HepG2 (cell line): ENCODE results near the gene RAPGEF5. TPM values are rescaled to one million over a fixed set of nuclear protein-coding genes. Genes with fewer than 3 reads are reported as not detected.

Source experiments
- ATAC-seq: fragments of 200-7000 bp; cut with Tn5 transposase; 3 replicates; pipeline ENCODE4 v1.9.1; 2020; ENCODE audit warnings: mild to moderate bottlenecking, moderate library complexity
- BruUV-seq: library from RNA; stranded (reverse); fragments of 400-500 nt; replicated peaks from 2 replicates; lab custom pipeline; 2021; lab: Mats Ljungman, UMichigan
- CTCF ChIA-PET: fragments of 300-600 bp; formaldehyde crosslinking; extraction: SDS; loops from one replicate; lab custom pipeline; 2021; ENCODE audit warnings: low total read pairs, inconsistent platforms, low intra/inter-chr PET ratio; lab: Yijun Ruan, JAX
- POLR2A ChIA-PET: fragments of 350-600 bp; sonication (Branson Sonifier 250); formaldehyde crosslinking; loops from one replicate; lab custom pipeline; 2020; ENCODE audit warnings: antibody characterized with exemption, inconsistent platforms; lab: Yijun Ruan, JAX
- DNase-seq: peaks from one replicate; pipeline ENCODE4 v3.0.0-alpha.2; 2015; ENCODE audit warnings: low spot score
- FAIRE-seq: peaks from 3 replicates; lab custom pipeline; 2011; peaks lifted over from hg19 to GRCh38; lab: Jason Lieb, UNC
- H2AFZ ChIP-seq: one replicate; pipeline ENCODE4 v1.6.1; 2011; ENCODE audit warnings: low read length, inconsistent platforms
- H3K27ac ChIP-seq: fragments of 300-600 bp; 3 replicates; pipeline ENCODE4 v1.8.0; 2011; ENCODE audit warnings: mixed run types, mild to moderate bottlenecking, mixed read lengths, low read length, inconsistent platforms; ENCODE audit not compliant: insufficient read depth; ENCODE audit errors: extremely low read length
- H3K27me3 ChIP-seq, 2 experiments: fragments of 200-600 bp in 1 of 2; 2 replicates in 1 of 2; 3 replicates in 1 of 2; pipeline versions ENCODE4 v1.6.0 to v1.8.0; 2011; ENCODE audit warnings: low read length in 2 of 2, mild to moderate bottlenecking in 2 of 2, moderate library complexity in 2 of 2, inconsistent platforms in 1 of 2; ENCODE audit not compliant: insufficient read depth in 2 of 2, control insufficient read depth in 1 of 2
- H3K36me3 ChIP-seq, 2 experiments: fragments of 200-600 bp in 1 of 2; replicated peaks in 1 of 2; 2 replicates in 1 of 2; 3 replicates in 1 of 2; pipeline versions ENCODE4 v1.5.1 to v1.8.0; 2011; ENCODE audit warnings: low read length in 2 of 2, inconsistent platforms in 1 of 2; ENCODE audit not compliant: insufficient read depth in 2 of 2, control insufficient read depth in 1 of 2
- H3K4me1 ChIP-seq: 2 replicates; pipeline ENCODE4 v1.5.1; 2012; ENCODE audit warnings: low read length, inconsistent platforms; ENCODE audit not compliant: insufficient read depth
- H3K4me2 ChIP-seq: 2 replicates; pipeline ENCODE4 v1.6.0; 2011; ENCODE audit warnings: low read depth, low read length, inconsistent platforms
- H3K4me3 ChIP-seq, 3 experiments: fragments of 200-600 bp in 1 of 3; sonication (generic), shearing (Covaris generic) in 1 of 3; replicated peaks in 1 of 3; 2 replicates each; pipeline ENCODE4 v1.5.1; 2011 to 2016; ENCODE audit warnings: low read length in 3 of 3, inconsistent platforms in 2 of 3, low read depth in 2 of 3, mild to moderate bottlenecking in 2 of 3, control low read depth in 1 of 3, mixed read lengths in 1 of 3; ENCODE audit not compliant: insufficient read depth in 1 of 3
- H3K79me2 ChIP-seq: one replicate; pipeline ENCODE4 v1.6.1; 2011; ENCODE audit warnings: low read length, inconsistent platforms; ENCODE audit not compliant: insufficient read depth
- H3K9ac ChIP-seq: 2 replicates; pipeline ENCODE4 v1.6.0; 2011; ENCODE audit warnings: mild to moderate bottlenecking, low read depth, low read length, inconsistent platforms; ENCODE audit not compliant: insufficient read depth
- H3K9me3 ChIP-seq: 2 replicates; pipeline ENCODE4 v1.5.1; 2012; ENCODE audit warnings: mild to moderate bottlenecking, low read length
- H4K20me1 ChIP-seq: 2 replicates; pipeline ENCODE4 v1.6.0; 2011; ENCODE audit warnings: inconsistent platforms, mild to moderate bottlenecking, low read length, moderate library complexity; ENCODE audit not compliant: insufficient read depth
- CSRNP1 ChIP-seq: sonication (generic); formaldehyde crosslinking; IDR thresholded peaks from 2 replicates; pipeline ENCODE4 v1.8.1; 2023; ENCODE audit warnings: mild to moderate bottlenecking, missing genetic modification reagents
- FOXO4 ChIP-seq: sonication (generic); formaldehyde crosslinking; conservative IDR thresholded peaks from 2 replicates; pipeline ENCODE4 v1.8.1; 2023; ENCODE audit warnings: missing genetic modification reagents
- MZF1 ChIP-seq: sonication (generic); formaldehyde crosslinking; IDR thresholded peaks from 2 replicates; pipeline ENCODE4 v1.8.1; 2023; ENCODE audit warnings: mild to moderate bottlenecking, missing genetic modification reagents, borderline replicate concordance
- PHF21A ChIP-seq: sonication (generic); formaldehyde crosslinking; IDR thresholded peaks from 2 replicates; pipeline ENCODE4 v1.5.0; 2020; ENCODE audit warnings: mild to moderate bottlenecking, missing genetic modification reagents
- PLSCR1 ChIP-seq: sonication (generic); formaldehyde crosslinking; IDR thresholded peaks from 2 replicates; pipeline ENCODE4 v1.5.0; 2020; ENCODE audit warnings: missing genetic modification reagents, mild to moderate bottlenecking, borderline replicate concordance
- RBFOX2 ChIP-seq: fragments of 200-400 bp; formaldehyde crosslinking; IDR thresholded peaks from 2 replicates; pipeline ENCODE4 v1.6.1; 2017; ENCODE audit warnings: low read depth, mild to moderate bottlenecking, low read length
- SALL2 ChIP-seq: sonication (generic); formaldehyde crosslinking; IDR thresholded peaks from 2 replicates; pipeline ENCODE4 v1.8.1; 2023; ENCODE audit warnings: mild to moderate bottlenecking, missing genetic modification reagents, inconsistent platforms
- SPEN ChIP-seq: sonication (generic); formaldehyde crosslinking; IDR thresholded peaks from 2 replicates; pipeline ENCODE4 v1.5.1; 2020; ENCODE audit warnings: low read depth, mild to moderate bottlenecking, missing genetic modification reagents
- THAP11 ChIP-seq: IDR thresholded peaks from 2 replicates; pipeline ENCODE4 v1.6.1; 2016; ENCODE audit warnings: missing biosample characterization, missing genetic modification reagents
- ZBTB1 ChIP-seq: sonication (generic); formaldehyde crosslinking; IDR thresholded peaks from 2 replicates; pipeline ENCODE4 v1.4.0; 2020; ENCODE audit warnings: missing genetic modification reagents, borderline replicate concordance
- ZBTB46 ChIP-seq: sonication (generic); formaldehyde crosslinking; IDR thresholded peaks from 2 replicates; pipeline ENCODE4 v1.4.0; 2020; ENCODE audit warnings: mild to moderate bottlenecking, missing genetic modification reagents, borderline replicate concordance
- ZNF296 ChIP-seq: sonication (generic); formaldehyde crosslinking; conservative IDR thresholded peaks from 2 replicates; pipeline ENCODE4 v1.5.0; 2020; ENCODE audit warnings: mild to moderate bottlenecking, missing genetic modification reagents
- ZNF329 ChIP-seq: sonication (generic); formaldehyde crosslinking; IDR thresholded peaks from 2 replicates; pipeline ENCODE4 v1.9.0; 2021; ENCODE audit warnings: low read depth, mild to moderate bottlenecking, missing genetic modification reagents
- ZNF562 ChIP-seq: sonication (generic); formaldehyde crosslinking; IDR thresholded peaks from 2 replicates; pipeline ENCODE4 v1.8.0; 2022; ENCODE audit warnings: missing genetic modification reagents, borderline replicate concordance
- ZNF75D ChIP-seq: sonication (generic); formaldehyde crosslinking; IDR thresholded peaks from 2 replicates; pipeline ENCODE4 v1.8.1; 2023; ENCODE audit warnings: missing genetic modification reagents, mild to moderate bottlenecking, borderline replicate concordance
- ZNF781 ChIP-seq: sonication (generic); formaldehyde crosslinking; IDR thresholded peaks from 2 replicates; pipeline ENCODE4 v1.5.1; 2020; ENCODE audit warnings: borderline replicate concordance, mild to moderate bottlenecking, missing genetic modification reagents; ENCODE audit errors: not compliant biosample characterization
- ZSCAN5A ChIP-seq: sonication (generic); formaldehyde crosslinking; IDR thresholded peaks from 2 replicates; pipeline ENCODE4 v1.8.0; 2022; ENCODE audit warnings: mild to moderate bottlenecking, missing genetic modification reagents, borderline replicate concordance
- WGBS: methylation state at CpG from one replicate; pipeline ENCODE4 v1.1.6; 2017; ENCODE audit warnings: low lambda C conversion rate; 5-methylcytosine and 5-hydroxymethylcytosine counted together
- in situ Hi-C: cut with HindIII; loops from 2 replicates; pipeline ENCODE4 v1.10.0; 2017; ENCODE audit warnings: low pct_unique_long_range_greater_than_20kb; ENCODE audit not compliant: extremely low pct_ligation_motif_present
- intact Hi-C: fragments of 100-400 bp; cut with micrococcal nuclease; formaldehyde crosslinking; loops from one replicate; pipeline ENCODE4 v1.10.0; 2022; ENCODE audit not compliant: unreplicated experiment
- polyA plus RNA-seq, 8 experiments: library from polyadenylated mRNA; depleted of rRNA in 3 of 8; stranded (reverse) in 7 of 8; unstranded in 1 of 8; fragments of >200 nt; fragmentation: Illumina TruSeq in 4 of 8; extraction: Trizol in 4 of 8; gene quantifications; 2 replicates each; pipeline versions ENCODE4 v1.2.1 to v1.2.3, GENCODE V29; 2011 to 2016; ENCODE audit warnings: low read depth in 4 of 8, missing spikeins in 1 of 8, mixed read lengths in 1 of 8; ENCODE audit not compliant: insufficient read depth in 1 of 8
- total RNA-seq, 5 experiments: library from RNA; depleted of rRNA; stranded (reverse); fragments of >200 nt; fragmentation: Illumina TruSeq; extraction: Trizol; gene quantifications; 2 replicates each; pipeline ENCODE4 v1.2.3, GENCODE V29; 2016; ENCODE audit warnings: low read depth in 1 of 5

RAPGEF5 gene
- total and polyA plus RNA-seq, 2 of the 13 experiments (the other 11 are each of a cell fraction or from before 2014, with no cell fraction given), result 17.1 to 23.4 TPM

- TF ChIP-seq ZBTB46, result no peak
- TF ChIP-seq PHF21A (CRISPR knock-in tag), result no peak
- TF ChIP-seq ZNF329 (CRISPR knock-in tag), result no peak
- TF ChIP-seq MZF1, result no peak
- no peak for TF ChIP-seq SALL2 (CRISPR knock-in tag)
- TF ChIP-seq PLSCR1 (CRISPR knock-in tag), result no peak
- no peak for TF ChIP-seq RBFOX2
Measured at GRCh38 chr7:22140578-22140977, 216.4 kb downstream of the RAPGEF5 start (continued).

GRCh38 chr7:22138886-22139285, 218.1 kb downstream of the RAPGEF5 start:
- POLR2A ChIA-PET, result no interaction called here
- ATAC-seq (peak; percentile 18; the same call in 1 of the 3 replicates), FAIRE-seq (no peak), DNase-seq (no peak)
- no peak overlapping the region for H2AFZ ChIP-seq
- H3K4me1 ChIP-seq, result peaks cover 13% of the 10 kb centered on the region
- no peak overlapping the region for H3K4me2 ChIP-seq
- CTCF ChIA-PET, result no interaction called here
- H3K4me3 ChIP-seq, result no peak overlapping the region
- no peak overlapping the region for H3K27ac ChIP-seq
- H3K27me3 ChIP-seq, result no peaks in the 10 kb centered on the region
- H3K36me3 ChIP-seq, result peaks cover 19 to 66% of the 10 kb centered on the region in 2 experiments
- in situ Hi-C loops, result no loop called here
- intact Hi-C loops, result loop anchor here (10.0 kb wide), 1 partner anchor 126 kb away; no protein-coding TSS in a partner anchor
- no TSS peak for BruUV-seq
- no peaks in the 10 kb centered on the region for H3K9me3 ChIP-seq
- H3K9ac ChIP-seq, result no peak overlapping the region
- 87% methylated on average over 5 of the region's 5 CpGs for WGBS
- H3K79me2 ChIP-seq, result no peaks in the 10 kb centered on the region
- no peaks in the 10 kb centered on the region for H4K20me1 ChIP-seq
- TF ChIP-seq ZSCAN5A (CRISPR knock-in tag), result no peak
- no peak for TF ChIP-seq ZNF75D
- no peak for TF ChIP-seq SPEN (CRISPR knock-in tag)
- TF ChIP-seq ZBTB1 (CRISPR knock-in tag), result no peak
- no peak for TF ChIP-seq ZNF781
- TF ChIP-seq FOXO4 (CRISPR knock-in tag), result no peak
- no peak for TF ChIP-seq THAP11 (CRISPR knock-in tag)
- TF ChIP-seq ZNF562 (CRISPR knock-in tag), result no peak
- no peak for TF ChIP-seq ZNF296 (CRISPR knock-in tag)
- no peak for TF ChIP-seq CSRNP1 (CRISPR knock-in tag)
